HL-60/S4 treated with phorbol 12-myristate 13-acetate at 8.2 ng/mL for 4 days and 3 days (cell line): ENCODE measurements around the gene PGAM2.

Source experiments
- in situ Hi-C: fragments of 300-500 bp; cut with MboI; formaldehyde crosslinking; loops from 2 replicates; pipeline ENCODE4 v1.15.0; 2022; ENCODE audit warnings: low sequenced_read_pairs

The PGAM2 gene

GRCh38 chr7:44086627-44087026 is 21.3 kb upstream of the PGAM2 start:
- in situ Hi-C loops, result no loop called here

GRCh38 chr7:44085546-44085945 is 20.2 kb upstream of the PGAM2 start:
- in situ Hi-C loops, result no loop called here

DNA sequence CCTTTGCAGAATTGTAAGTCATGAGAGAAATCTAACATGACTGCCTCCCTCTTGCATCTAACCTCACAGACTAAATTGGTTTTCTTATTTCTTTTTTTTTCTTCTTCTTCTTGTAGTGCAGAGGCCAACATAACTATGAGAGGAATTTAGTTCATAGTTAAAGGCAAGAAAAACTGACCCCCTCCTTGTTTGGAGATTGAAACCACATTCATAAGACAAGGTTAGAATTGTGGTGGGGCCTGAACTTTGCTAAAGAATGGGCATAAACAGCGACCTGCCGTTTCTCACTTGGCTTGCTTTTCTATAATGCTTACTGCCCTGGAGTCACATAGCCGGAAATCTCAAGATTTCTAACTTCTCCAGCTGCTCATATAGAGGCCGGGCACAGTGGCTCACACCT is 19.3 kb upstream of the PGAM2 start:
- in situ Hi-C loops, result no loop called here

GRCh38 chr7:44083796-44084195 is 18.4 kb upstream of the PGAM2 start:
- in situ Hi-C loops, result no loop called here

DNA sequence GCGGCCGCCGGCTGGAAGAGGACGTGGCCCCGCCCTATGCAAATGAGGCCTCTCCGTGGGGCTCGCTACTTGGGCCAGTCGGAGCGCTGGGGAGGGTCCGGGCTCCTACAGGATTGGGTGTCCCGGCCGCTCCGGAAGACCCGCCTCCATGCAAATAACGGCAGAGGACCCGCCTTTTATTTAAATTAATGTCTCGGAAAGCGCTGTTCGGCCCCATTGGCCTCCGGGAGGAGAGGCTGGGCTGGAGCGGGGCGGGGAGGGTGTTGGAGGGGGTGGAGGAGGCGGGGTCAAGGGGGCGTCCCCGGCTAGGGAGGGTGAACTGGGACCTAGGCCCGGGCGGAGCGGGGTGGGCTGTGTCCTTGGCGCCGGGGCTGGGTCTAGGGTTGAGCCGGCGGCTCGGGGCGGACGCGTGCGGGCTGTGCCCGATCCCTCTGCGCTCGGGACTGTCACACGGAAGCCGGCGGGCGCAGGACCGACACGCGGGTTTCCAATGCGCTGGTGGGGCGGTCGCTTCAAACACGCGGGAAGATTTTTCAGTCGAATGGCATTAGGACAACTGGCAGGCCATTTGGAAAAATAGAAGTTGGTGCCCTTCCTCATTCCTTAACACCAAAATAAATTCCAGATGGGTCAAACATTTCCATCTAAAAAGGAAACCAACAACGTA is 17.3 kb upstream of the PGAM2 start:
- in situ Hi-C loops, result no loop called here

- in situ Hi-C loops, result no loop called here
Measured at GRCh38 chr7:44081266-44081748, 15.9 kb upstream of the PGAM2 start.

GRCh38 chr7:44080686-44081265 is 15.4 kb upstream of the PGAM2 start:
- in situ Hi-C loops, result no loop called here

DNA sequence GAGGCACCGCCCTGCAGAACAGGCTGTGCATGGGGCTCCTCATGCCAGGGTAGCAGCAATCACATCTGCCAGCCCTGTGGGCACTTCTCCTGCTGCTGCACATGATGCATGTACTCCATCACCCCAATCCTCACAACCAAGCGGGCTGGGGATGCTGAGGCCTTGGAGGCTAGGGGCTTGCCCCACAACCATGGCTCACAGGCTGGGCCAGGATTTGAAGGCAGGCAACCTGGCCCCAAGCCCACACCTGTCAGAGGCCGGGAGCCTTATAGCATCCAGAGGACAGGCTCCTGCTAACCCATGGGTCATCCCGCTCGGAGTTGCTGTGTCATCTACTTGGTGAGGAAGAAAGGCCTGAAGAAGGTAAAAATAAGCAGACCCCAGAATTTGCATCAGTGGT is 14.8 kb upstream of the PGAM2 start:
- in situ Hi-C loops, result no loop called here

GRCh38 chr7:44079331-44080021 is 14.1 kb upstream of the PGAM2 start:
- in situ Hi-C loops, result no loop called here

DNA sequence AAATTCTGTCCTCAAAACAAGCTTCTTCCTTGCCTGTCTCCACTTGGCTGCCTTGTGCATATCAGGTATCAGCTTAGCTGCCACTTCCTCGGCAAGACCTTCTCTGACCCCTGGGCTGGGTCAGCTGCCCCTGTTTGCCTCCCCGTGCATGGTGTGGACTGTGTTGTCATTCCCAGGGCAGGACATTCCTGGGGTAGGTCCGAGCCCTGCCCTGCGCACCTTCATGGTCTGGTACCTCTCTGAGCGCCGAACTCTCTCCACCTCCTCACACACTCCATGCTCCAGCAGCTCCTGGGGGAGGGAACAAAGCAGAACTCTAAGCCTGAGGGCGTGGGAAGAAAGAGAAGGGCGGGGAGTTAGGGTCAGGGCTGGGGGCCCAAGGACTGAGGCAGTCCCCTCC is 13.2 kb upstream of the PGAM2 start:
- in situ Hi-C loops, result no loop called here

- in situ Hi-C loops, result no loop called here
Measured at GRCh38 chr7:44077681-44078091, 12.3 kb upstream of the PGAM2 start.

- in situ Hi-C loops, result no loop called here
Measured at GRCh38 chr7:44077061-44077460, 11.7 kb upstream of the PGAM2 start.

- in situ Hi-C loops, result no loop called here
Measured at GRCh38 chr7:44076101-44076895, 10.9 kb upstream of the PGAM2 start.

DNA sequence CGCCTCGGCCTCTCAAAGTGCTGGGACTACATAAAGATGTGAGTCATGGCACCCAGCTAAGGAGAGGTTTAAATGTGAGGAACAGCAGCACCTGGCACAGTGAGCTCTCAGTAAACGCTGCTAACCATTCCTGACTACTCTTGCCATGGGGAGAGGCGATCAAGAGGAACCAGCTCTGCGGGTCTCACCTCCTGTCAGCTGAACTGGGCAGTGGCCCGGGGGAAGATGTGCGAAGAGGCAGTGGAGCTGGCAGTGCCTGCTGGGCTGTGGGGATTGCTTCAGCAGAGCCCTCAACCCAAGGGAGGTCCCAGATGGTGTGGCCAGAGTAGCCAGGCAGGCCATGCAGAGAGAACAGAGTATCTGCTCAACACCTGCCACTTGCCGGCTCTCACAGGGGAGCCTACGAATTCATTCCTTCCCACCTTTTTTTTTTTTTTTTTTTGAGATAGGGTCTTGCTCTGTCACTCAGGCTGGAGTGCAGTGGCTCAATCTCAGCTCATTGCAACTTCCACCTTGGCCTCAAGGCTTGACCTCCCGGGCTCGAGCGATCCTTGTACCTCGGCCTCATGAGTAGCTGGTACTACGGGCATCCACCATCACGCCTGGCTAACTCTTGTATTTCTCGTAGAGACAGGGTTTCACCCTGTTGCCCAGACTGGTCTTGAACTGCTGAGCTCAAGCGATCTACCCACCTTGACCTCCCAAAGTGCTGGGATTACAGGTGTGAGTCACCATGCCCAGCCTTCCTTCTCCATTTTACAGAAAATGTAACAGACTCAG is 10.1 kb upstream of the PGAM2 start:
- in situ Hi-C loops, result no loop called here

- in situ Hi-C loops, result no loop called here
Measured at GRCh38 chr7:44074349-44074695, 9.0 kb upstream of the PGAM2 start.

GRCh38 chr7:44073664-44074348 is 8.4 kb upstream of the PGAM2 start:
- in situ Hi-C loops, result no loop called here

- in situ Hi-C loops, result no loop called here
Measured at GRCh38 chr7:44072364-44073231, 7.2 kb upstream of the PGAM2 start.

DNA sequence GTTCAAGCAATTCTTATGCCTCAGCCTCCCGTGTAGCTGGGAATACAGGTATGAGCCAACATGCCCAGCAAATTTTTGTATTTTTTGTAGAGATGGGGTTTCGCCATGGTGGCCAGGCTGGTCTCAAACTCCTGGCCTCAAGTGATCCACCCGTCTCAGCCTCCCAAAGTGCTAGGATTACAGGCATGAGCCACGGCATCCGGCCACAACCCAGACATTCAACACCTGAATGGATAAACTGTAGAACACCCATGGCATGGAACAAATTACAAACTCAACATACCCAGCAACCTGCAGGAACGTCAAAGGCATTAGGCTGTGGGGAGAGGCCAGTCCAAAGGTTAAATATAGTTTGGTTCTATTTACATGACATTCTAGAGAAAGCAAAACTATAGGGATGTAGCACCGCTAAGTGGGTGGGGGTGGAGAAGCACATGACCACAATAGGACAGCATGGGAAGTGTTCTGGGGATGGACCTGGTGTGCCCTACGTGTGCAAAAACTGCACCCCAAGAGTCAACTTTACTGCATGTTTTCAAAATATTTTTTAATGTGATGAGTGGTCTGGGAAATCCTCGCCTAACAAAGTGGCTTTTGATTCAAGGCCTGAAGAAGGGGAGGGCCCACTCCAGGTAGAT is 6.5 kb upstream of the PGAM2 start:
- in situ Hi-C loops, result no loop called here

GRCh38 chr7:44068054-44068453 is 2.7 kb upstream of the PGAM2 start:
- in situ Hi-C loops, result no loop called here
